Measurements from ENCODE around the gene RFTN1. TPM values are rescaled to one million over a fixed set of nuclear protein-coding genes. Genes with fewer than 3 reads are reported as not detected.

The RFTN1 gene
- polyA plus RNA-seq, 3 donors, result 17.4 to 28.0 (median 27.2) TPM

GRCh38 chr3:16369885-16370284, 143.6 kb downstream of the RFTN1 start:
- Histone ChIP-seq H3K4me3 (replicated peaks in 1 of 3; ENCODE audit: low read depth in 2 of 3, low read length in 3 of 3) (no peak overlapping the region), H3K27ac (ENCODE audit: low read depth in 1 of 2, low read length in 2 of 2) (no peak overlapping the region), H3K36me3 (replicated peaks in 1 of 2; ENCODE audit: control insufficient read depth in 1 of 2, insufficient read depth in 2 of 2, low read length in 2 of 2) (peaks cover 34 to 62% of the 10 kb centered on the region in 2 donors), H3K4me2 (replicated peaks; ENCODE audit: extremely low read depth, low read length, poor library complexity, severe bottlenecking) (no peak overlapping the region), H3K9me3 (replicated peaks in 1 of 2; ENCODE audit: control insufficient read depth in 1 of 2, insufficient read depth in 1 of 2, low read length in 2 of 2) (no peaks in the 10 kb centered on the region), H3K79me2 (ENCODE audit: insufficient read depth, low read length) (no peaks in the 10 kb centered on the region), H3K4me1 (ENCODE audit: control insufficient read depth in 1 of 2, insufficient read depth in 2 of 2, low read length in 2 of 2) (peaks cover 7% of the 10 kb centered on the region in 2 donors), H3K27me3 (ENCODE audit: control insufficient read depth in 2 of 2, insufficient read depth in 2 of 2, low read length in 2 of 2) (no peaks in the 10 kb centered on the region), H2AFZ (ENCODE audit: insufficient read depth, low read depth, low read length, poor library complexity, severe bottlenecking) (no peak overlapping the region), H4K20me1 (ENCODE audit: insufficient read depth, low read length) (no peaks in the 10 kb centered on the region), H3K9ac (ENCODE audit: insufficient read depth, low read length, poor library complexity, severe bottlenecking) (no peak overlapping the region)
- H3K4me3 Mint-ChIP-seq, result no peak overlapping the region
- H3K4me1 Mint-ChIP-seq, result peaks cover 18% of the 10 kb centered on the region
- DNase-seq, result no peak
- intact Hi-C loops (cut with micrococcal nuclease), result no loop called here
- TF ChIP-seq, protein P1, sequence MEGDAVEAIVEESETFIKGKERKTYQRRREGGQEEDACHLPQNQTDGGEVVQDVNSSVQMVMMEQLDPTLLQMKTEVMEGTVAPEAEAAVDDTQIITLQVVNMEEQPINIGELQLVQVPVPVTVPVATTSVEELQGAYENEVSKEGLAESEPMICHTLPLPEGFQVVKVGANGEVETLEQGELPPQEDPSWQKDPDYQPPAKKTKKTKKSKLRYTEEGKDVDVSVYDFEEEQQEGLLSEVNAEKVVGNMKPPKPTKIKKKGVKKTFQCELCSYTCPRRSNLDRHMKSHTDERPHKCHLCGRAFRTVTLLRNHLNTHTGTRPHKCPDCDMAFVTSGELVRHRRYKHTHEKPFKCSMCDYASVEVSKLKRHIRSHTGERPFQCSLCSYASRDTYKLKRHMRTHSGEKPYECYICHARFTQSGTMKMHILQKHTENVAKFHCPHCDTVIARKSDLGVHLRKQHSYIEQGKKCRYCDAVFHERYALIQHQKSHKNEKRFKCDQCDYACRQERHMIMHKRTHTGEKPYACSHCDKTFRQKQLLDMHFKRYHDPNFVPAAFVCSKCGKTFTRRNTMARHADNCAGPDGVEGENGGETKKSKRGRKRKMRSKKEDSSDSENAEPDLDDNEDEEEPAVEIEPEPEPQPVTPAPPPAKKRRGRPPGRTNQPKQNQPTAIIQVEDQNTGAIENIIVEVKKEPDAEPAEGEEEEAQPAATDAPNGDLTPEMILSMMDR (IDR thresholded peaks at IDR 0.05), result no peak
- H3K36me3 Mint-ChIP-seq, result peaks cover 50 to 65% of the 10 kb centered on the region in 2 donors
- peaks cover 0 to 2% (median 1%) of the 10 kb centered on the region in 3 donors for H3K27me3 Mint-ChIP-seq (ENCODE audit: low read depth in 3 of 3)
- H3K9me3 Mint-ChIP-seq, result no peaks in the 10 kb centered on the region
- H3K27ac Mint-ChIP-seq, result no peak overlapping the region
- 96% methylated on average over 5 of the region's 8 CpGs for WGBS (ENCODE audit: insufficient coverage)

GRCh38 chr3:16369276-16369675, 144.2 kb downstream of the RFTN1 start:
- Histone ChIP-seq H2AFZ (ENCODE audit: insufficient read depth, low read depth, low read length, poor library complexity, severe bottlenecking) (no peak overlapping the region), H4K20me1 (ENCODE audit: insufficient read depth, low read length) (no peaks in the 10 kb centered on the region), H3K9me3 (replicated peaks in 1 of 2; ENCODE audit: control insufficient read depth in 1 of 2, insufficient read depth in 1 of 2, low read length in 2 of 2) (no peaks in the 10 kb centered on the region), H3K4me1 (ENCODE audit: control insufficient read depth in 1 of 2, insufficient read depth in 2 of 2, low read length in 2 of 2) (peaks cover 7% of the 10 kb centered on the region in 2 donors), H3K27me3 (ENCODE audit: control insufficient read depth in 2 of 2, insufficient read depth in 2 of 2, low read length in 2 of 2) (no peaks in the 10 kb centered on the region), H3K9ac (ENCODE audit: insufficient read depth, low read length, poor library complexity, severe bottlenecking) (no peak overlapping the region), H3K4me2 (replicated peaks; ENCODE audit: extremely low read depth, low read length, poor library complexity, severe bottlenecking) (no peak overlapping the region), H3K4me3 (replicated peaks in 1 of 3; ENCODE audit: low read depth in 2 of 3, low read length in 3 of 3) (no peak overlapping the region), H3K36me3 (replicated peaks in 1 of 2; ENCODE audit: control insufficient read depth in 1 of 2, insufficient read depth in 2 of 2, low read length in 2 of 2) (peaks cover 40 to 64% of the 10 kb centered on the region in 2 donors), H3K79me2 (ENCODE audit: insufficient read depth, low read length) (no peaks in the 10 kb centered on the region), H3K27ac (ENCODE audit: low read depth in 1 of 2, low read length in 2 of 2) (no peak overlapping the region)
- Mint-ChIP-seq H3K4me1 (peaks cover 18% of the 10 kb centered on the region), H3K4me3 (no peak overlapping the region), H3K27me3 (ENCODE audit: low read depth in 3 of 3) (peaks cover 0 to 2% (median 1%) of the 10 kb centered on the region in 3 donors), H3K27ac (peak overlapping the region in 1 of 7 donors; percentile 75), H3K36me3 (peaks cover 52 to 67% of the 10 kb centered on the region in 2 donors), H3K9me3 (no peaks in the 10 kb centered on the region)
- intact Hi-C loops (cut with micrococcal nuclease), result no loop called here
- 100% methylated on average over 3 of the region's 5 CpGs for WGBS (ENCODE audit: insufficient coverage)
- no peak for DNase-seq
- TF ChIP-seq, protein P1 (IDR thresholded peaks at IDR 0.05), result no peak
